B cell (primary cell): ENCODE measurements around the gene STARD9. TPM values are rescaled to one million over a fixed set of nuclear protein-coding genes. Genes with fewer than 3 reads are reported as not detected.

ENCODE experiments used
- ATAC-seq: fragments of 200-7000 bp; cut with Tn5 transposase; one replicate; pipeline ENCODE4 v1.10.0; 2021; ENCODE audit warnings: low read depth, mild to moderate bottlenecking, moderate number of reproducible peaks, moderate library complexity
- CTCF ChIA-PET: fragments of 350-600 bp; sonication (Branson Sonifier 250); formaldehyde crosslinking; loops from one replicate; lab custom pipeline; 2021; ENCODE audit warnings: antibody characterized with exemption, inconsistent platforms; lab: Charles Lee
- POLR2A ChIA-PET: fragments of 350-600 bp; sonication (Branson Sonifier 250); formaldehyde crosslinking; loops from one replicate; lab custom pipeline; 2021; ENCODE audit warnings: antibody characterized with exemption; lab: Charles Lee
- DNase-seq: peaks from one replicate; pipeline ENCODE4 v3.0.0; 2013
- H2AFZ ChIP-seq: 2 replicates; pipeline ENCODE4 v1.6.1; 2012; ENCODE audit warnings: mild to moderate bottlenecking, low read depth, low read length; ENCODE audit not compliant: insufficient read depth, poor library complexity, severe bottlenecking
- H3K27ac ChIP-seq, 2 donors: 1 replicate in 1 of 2; 2 replicates in 1 of 2; pipeline ENCODE4 v1.5.1; 2012 to 2013; ENCODE audit warnings: low read length in 2 of 2, mild to moderate bottlenecking in 2 of 2, moderate library complexity in 1 of 2
- H3K27me3 ChIP-seq, 4 experiments: fragments of 200-600 bp in 1 of 4; sonication (generic) in 1 of 4; replicated peaks in 1 of 4; 1 replicate in 2 of 4; 2 replicates in 2 of 4; pipeline versions ENCODE4 v1.6.1 to v1.7.0; 2013 to 2016; ENCODE audit warnings: low read length in 3 of 4, mild to moderate bottlenecking in 2 of 4, mixed read lengths in 1 of 4, moderate library complexity in 1 of 4; ENCODE audit not compliant: insufficient read depth in 4 of 4, control insufficient read depth in 3 of 4; ENCODE audit errors: control extremely low read depth in 1 of 4
- H3K36me3 ChIP-seq, 2 experiments: replicated peaks in 1 of 2; 1 replicate in 1 of 2; 2 replicates in 1 of 2; pipeline versions ENCODE4 v1.6.1 to v1.7.1; 2013; ENCODE audit warnings: low read length in 1 of 2; ENCODE audit not compliant: insufficient read depth in 2 of 2, control insufficient read depth in 1 of 2; ENCODE audit errors: control extremely low read depth in 1 of 2, extremely low read depth in 1 of 2
- H3K4me1 ChIP-seq, 2 donors: fragments of 200-600 bp in 1 of 2; sonication (generic) in 1 of 2; 1 replicate in 1 of 2; 2 replicates in 1 of 2; pipeline versions ENCODE4 v1.5.1 to v1.6.1; 2013 to 2017; ENCODE audit warnings: low read length in 2 of 2; ENCODE audit not compliant: control insufficient read depth in 2 of 2, insufficient read depth in 2 of 2
- H3K4me2 ChIP-seq: replicated peaks from 2 replicates; pipeline ENCODE3; 2012; ENCODE audit warnings: mild to moderate bottlenecking, low read depth, low read length; ENCODE audit not compliant: poor library complexity, severe bottlenecking
- H3K4me3 ChIP-seq, 5 experiments: fragments of 200-600 bp in 1 of 5; sonication (generic) in 1 of 5; 1 replicate in 3 of 5; 2 replicates in 2 of 5; pipeline versions ENCODE4 v1.5.1 to v1.7.0; 2011 to 2016; ENCODE audit warnings: low read length in 4 of 5, mild to moderate bottlenecking in 4 of 5, low read depth in 2 of 5, control low read depth in 1 of 5, moderate library complexity in 1 of 5; ENCODE audit not compliant: insufficient read depth in 1 of 5; ENCODE audit errors: control extremely low read depth in 1 of 5, extremely low read depth in 1 of 5
- H3K79me2 ChIP-seq: fragments of 200-600 bp; sonication (generic); one replicate; pipeline ENCODE4 v1.6.0; 2016; ENCODE audit warnings: low read length; ENCODE audit not compliant: control insufficient read depth, insufficient read depth
- H3K9ac ChIP-seq: fragments of 200-600 bp; sonication (generic); 2 replicates; pipeline ENCODE4 v1.6.1; 2017; ENCODE audit warnings: mild to moderate bottlenecking, low read length, moderate library complexity
- H3K9me3 ChIP-seq, 3 donors: one replicate each; pipeline versions ENCODE4 v1.6.1 to v1.7.1; 2013; ENCODE audit warnings: low read length in 2 of 3; ENCODE audit not compliant: control insufficient read depth in 2 of 3, insufficient read depth in 1 of 3; ENCODE audit errors: control extremely low read depth in 1 of 3
- H4K20me1 ChIP-seq: 2 replicates; pipeline ENCODE4 v1.6.0; 2012; ENCODE audit warnings: mild to moderate bottlenecking, low read length; ENCODE audit not compliant: insufficient read depth, control insufficient read depth, poor library complexity, severe bottlenecking
- H3K27ac Mint-ChIP-seq: one replicate; pipeline ENCODE4 v1.8.0; 2021; ENCODE audit warnings: mixed read lengths
- H3K27me3 Mint-ChIP-seq: one replicate; pipeline ENCODE4 v1.8.0; 2021; ENCODE audit warnings: mixed read lengths
- H3K4me1 Mint-ChIP-seq: one replicate; pipeline ENCODE4 v1.8.0; 2021; ENCODE audit warnings: mixed read lengths
- H3K4me3 Mint-ChIP-seq: one replicate; pipeline ENCODE4 v1.8.0; 2021; ENCODE audit warnings: mixed read lengths
- H3K9me3 Mint-ChIP-seq: one replicate; pipeline ENCODE4 v1.8.0; 2022; ENCODE audit warnings: mixed read lengths; ENCODE audit not compliant: insufficient read depth
- EZH2 ChIP-seq: IDR thresholded peaks from 2 replicates; pipeline ENCODE4 v1.6.1; 2012; ENCODE audit warnings: borderline replicate concordance, low read depth, mild to moderate bottlenecking, moderate library complexity, low read length; ENCODE audit not compliant: insufficient read depth, poor library complexity, severe bottlenecking
- WGBS: methylation state at CpG from one replicate; pipeline ENCODE4 v1.1.5; 2013; ENCODE audit warnings: missing lambda C conversion rate; ENCODE audit not compliant: insufficient coverage; 5-methylcytosine and 5-hydroxymethylcytosine counted together
- intact Hi-C: fragments of 100-400 bp; cut with micrococcal nuclease; formaldehyde crosslinking; loops from one replicate; pipeline ENCODE4 v1.10.0; 2022
- polyA plus RNA-seq: library from polyadenylated mRNA; depleted of rRNA; stranded (reverse); fragments of >200 nt; gene quantifications from 2 replicates; pipeline ENCODE4 v1.2.3, GENCODE V29; 2012
- total RNA-seq, 2 donors: library from RNA; stranded (reverse); fragments of 120-200 nt in 1 of 2; gene quantifications; 1 replicate in 1 of 2; 2 replicates in 1 of 2; pipeline versions ENCODE4 v1.2.3 to v1.2.4, GENCODE V29; 2013 to 2022
- TF ChIP-seq, protein P1 (sequence below): fragments of 200-600 bp; IDR thresholded peaks from one replicate; pipeline ENCODE4 v1.8.0; 2022; ENCODE audit warnings: antibody characterized with exemption, mild to moderate bottlenecking

Gene STARD9
- total and polyA plus RNA-seq, 2 donors (not counting 1 experiment from before 2014, with no cell fraction given), result 5.0 to 23.1 TPM

DNA sequence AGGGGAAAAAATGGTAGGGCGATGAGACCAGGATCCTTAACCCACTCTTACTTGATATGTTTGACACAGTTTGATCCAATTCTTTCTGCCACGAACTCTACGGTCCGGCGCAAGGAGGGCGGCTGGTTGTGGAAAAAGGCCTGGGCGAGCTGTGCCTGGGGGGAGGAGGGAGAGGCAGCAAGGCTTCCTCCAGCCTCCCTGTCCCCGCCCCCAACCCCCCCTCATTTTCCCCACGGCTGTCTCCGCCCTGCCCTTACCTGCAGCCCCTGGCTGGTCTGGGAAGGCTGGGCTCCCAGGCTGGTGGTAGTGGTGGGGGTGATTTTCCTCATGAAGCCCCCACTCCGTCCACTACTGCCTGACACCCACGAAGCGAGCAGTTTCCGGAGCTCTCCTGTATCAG lies 153.6 kb downstream of the STARD9 start:
- H3K79me2 ChIP-seq, result no peaks in the 10 kb centered on the region
- intact Hi-C loops, result no loop called here
- no peak overlapping the region for H2AFZ ChIP-seq
- ATAC-seq (no peak), DNase-seq (no peak)
- no peak overlapping the region for H3K4me3 ChIP-seq
- H3K9me3 ChIP-seq, result no peaks in the 10 kb centered on the region
- Mint-ChIP-seq H3K27ac (no peak overlapping the region), H3K9me3 (no peaks in the 10 kb centered on the region), H3K27me3 (no peaks in the 10 kb centered on the region), H3K4me3 (no peak overlapping the region), H3K4me1 (no peaks in the 10 kb centered on the region)
- CTCF ChIA-PET, result no interaction called here
- H3K36me3 ChIP-seq, result peaks cover 16 to 80% of the 10 kb centered on the region in 2 experiments
- WGBS, result 93% methylated on average over 3 of the region's 14 CpGs
- no peak overlapping the region for H3K4me2 ChIP-seq
- TF ChIP-seq EZH2, result no peak
- TF ChIP-seq, protein P1, sequence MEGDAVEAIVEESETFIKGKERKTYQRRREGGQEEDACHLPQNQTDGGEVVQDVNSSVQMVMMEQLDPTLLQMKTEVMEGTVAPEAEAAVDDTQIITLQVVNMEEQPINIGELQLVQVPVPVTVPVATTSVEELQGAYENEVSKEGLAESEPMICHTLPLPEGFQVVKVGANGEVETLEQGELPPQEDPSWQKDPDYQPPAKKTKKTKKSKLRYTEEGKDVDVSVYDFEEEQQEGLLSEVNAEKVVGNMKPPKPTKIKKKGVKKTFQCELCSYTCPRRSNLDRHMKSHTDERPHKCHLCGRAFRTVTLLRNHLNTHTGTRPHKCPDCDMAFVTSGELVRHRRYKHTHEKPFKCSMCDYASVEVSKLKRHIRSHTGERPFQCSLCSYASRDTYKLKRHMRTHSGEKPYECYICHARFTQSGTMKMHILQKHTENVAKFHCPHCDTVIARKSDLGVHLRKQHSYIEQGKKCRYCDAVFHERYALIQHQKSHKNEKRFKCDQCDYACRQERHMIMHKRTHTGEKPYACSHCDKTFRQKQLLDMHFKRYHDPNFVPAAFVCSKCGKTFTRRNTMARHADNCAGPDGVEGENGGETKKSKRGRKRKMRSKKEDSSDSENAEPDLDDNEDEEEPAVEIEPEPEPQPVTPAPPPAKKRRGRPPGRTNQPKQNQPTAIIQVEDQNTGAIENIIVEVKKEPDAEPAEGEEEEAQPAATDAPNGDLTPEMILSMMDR, result no peak
- no peak overlapping the region for H3K9ac ChIP-seq
- no peaks in the 10 kb centered on the region for H3K4me1 ChIP-seq
- H3K27me3 ChIP-seq, result no peaks in the 10 kb centered on the region
- no peak overlapping the region for H3K27ac ChIP-seq
- no peaks in the 10 kb centered on the region for H4K20me1 ChIP-seq
- POLR2A ChIA-PET, result no interaction called here

DNA sequence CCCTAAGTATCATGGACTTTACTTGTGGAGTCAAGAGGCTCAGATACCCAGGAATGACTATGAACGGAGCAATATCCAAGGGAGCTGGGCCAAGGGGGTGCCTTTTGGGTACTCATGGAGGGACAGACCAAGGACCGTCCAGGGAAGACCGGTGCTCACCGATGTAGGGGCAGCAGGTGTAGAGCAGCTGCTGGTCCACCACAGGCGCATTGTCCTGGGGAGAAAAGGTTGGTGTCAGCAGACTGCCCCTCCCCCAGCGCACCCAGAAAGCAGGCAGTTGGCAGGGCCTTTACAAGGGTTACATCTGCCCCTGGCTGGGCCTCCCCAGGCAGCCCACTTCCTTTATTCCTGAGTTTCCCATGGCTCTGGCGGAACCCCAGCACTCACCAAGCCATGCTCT lies 154.0 kb downstream of the STARD9 start:
- no peak overlapping the region for H2AFZ ChIP-seq
- H3K9me3 ChIP-seq, result no peaks in the 10 kb centered on the region
- no peak for ATAC-seq
- ChIA-PET CTCF (no interaction called here), POLR2A (no interaction called here)
- no peak for TF ChIP-seq EZH2
- TF ChIP-seq, protein P1, result no peak
- no peak overlapping the region for H3K27ac ChIP-seq
- Mint-ChIP-seq H3K27me3 (no peaks in the 10 kb centered on the region), H3K9me3 (no peaks in the 10 kb centered on the region), H3K4me3 (no peak overlapping the region), H3K27ac (no peak overlapping the region), H3K4me1 (peaks cover 2% of the 10 kb centered on the region)
- peaks cover 16 to 79% of the 10 kb centered on the region in 2 experiments for H3K36me3 ChIP-seq
- no peak overlapping the region for H3K4me2 ChIP-seq
- H3K27me3 ChIP-seq, result no peaks in the 10 kb centered on the region
- DNase-seq, result no peak
- 99% methylated on average over 7 of the region's 7 CpGs for WGBS
- intact Hi-C loops, result no loop called here
- no peaks in the 10 kb centered on the region for H3K4me1 ChIP-seq
- no peaks in the 10 kb centered on the region for H3K79me2 ChIP-seq
- H3K9ac ChIP-seq, result no peak overlapping the region
- no peaks in the 10 kb centered on the region for H4K20me1 ChIP-seq
- no peak overlapping the region for H3K4me3 ChIP-seq
